Retina (tissue), 1 donor: ENCODE measurements around the gene IL20RB.
"Not testable (repeated sequence)": the region's sequence is repeated elsewhere in the genome, so short reads cannot be mapped to it uniquely, and the experiment has no call there.

ENCODE experiments used
- DNase-seq: peaks from one replicate; pipeline ENCODE4 v3.0.0-alpha.2; 2016

Gene IL20RB

GRCh38 chr3:136946978-136947377 is 10.8 kb upstream of the IL20RB start:
- DNase-seq: no peak

- DNase-seq: no peak
Observed at GRCh38 chr3:136947477-136947876, 10.3 kb upstream of the IL20RB start.

- no peak for DNase-seq
Observed at GRCh38 chr3:136949146-136949545, 8.6 kb upstream of the IL20RB start.

- DNase-seq: no peak
Observed at GRCh38 chr3:136949708-136950107, 8.1 kb upstream of the IL20RB start.

GRCh38 chr3:136950623-136951022 is 7.2 kb upstream of the IL20RB start:
- no peak for DNase-seq

GRCh38 chr3:136952292-136952691 is 5.5 kb upstream of the IL20RB start:
- DNase-seq: no peak

GRCh38 chr3:136954251-136954650 is 3.5 kb upstream of the IL20RB start:
- no peak for DNase-seq

- no peak for DNase-seq
Observed at GRCh38 chr3:136954980-136955780, 2.6 kb upstream of the IL20RB start.

- no peak for DNase-seq
Observed at GRCh38 chr3:136955813-136956212, 2.0 kb upstream of the IL20RB start.

- DNase-seq: no peak
Observed at GRCh38 chr3:136956971-136957370, 812 bp upstream of the IL20RB start.

GRCh38 chr3:136958939-136959338 is 1.2 kb downstream of the IL20RB start:
- no peak for DNase-seq

- DNase-seq: no peak
Observed at GRCh38 chr3:136959599-136959998, 1.8 kb downstream of the IL20RB start.

GRCh38 chr3:136960838-136961836 is 3.4 kb downstream of the IL20RB start:
- no peak for DNase-seq

GRCh38 chr3:136962927-136963326 is 5.1 kb downstream of the IL20RB start:
- no peak for DNase-seq

- not testable (repeated sequence) for DNase-seq
Observed at GRCh38 chr3:136969539-136969938, 11.8 kb downstream of the IL20RB start.

- no peak for DNase-seq
Observed at GRCh38 chr3:136973352-136973751, 15.6 kb downstream of the IL20RB start.

GRCh38 chr3:136974670-136975069 is 16.9 kb downstream of the IL20RB start:
- DNase-seq: no peak

GRCh38 chr3:136979204-136979603 is 21.4 kb downstream of the IL20RB start:
- no peak for DNase-seq

GRCh38 chr3:136979684-136980083 is 21.9 kb downstream of the IL20RB start:
- DNase-seq: no peak

- DNase-seq: no peak
Observed at GRCh38 chr3:136982033-136982432, 24.2 kb downstream of the IL20RB start.

- no peak for DNase-seq
Observed at GRCh38 chr3:136982520-136983138, 24.8 kb downstream of the IL20RB start.

- DNase-seq: no peak
Observed at GRCh38 chr3:136984837-136985236, 27.1 kb downstream of the IL20RB start.

- DNase-seq: not testable (repeated sequence)
Observed at GRCh38 chr3:136987398-136987980, 29.7 kb downstream of the IL20RB start.
